Activated T-helper 1 cell treated with Interleukin-2 at 50 U/mL for 16 hours (primary cell): ENCODE data around the gene EMX2.
"Not testable (repeated sequence)": the region's sequence is repeated elsewhere in the genome, so short reads cannot be mapped to it uniquely, and the experiment has no call there.

ENCODE experiments used
- DNase-seq: peaks from one replicate; pipeline ENCODE4 v3.0.0-alpha.2; 2020; ENCODE audit warnings: low read depth

EMX2 gene

GRCh38 chr10:117560942-117561341 is 18.4 kb downstream of the EMX2 start:
- no peak for DNase-seq

DNA sequence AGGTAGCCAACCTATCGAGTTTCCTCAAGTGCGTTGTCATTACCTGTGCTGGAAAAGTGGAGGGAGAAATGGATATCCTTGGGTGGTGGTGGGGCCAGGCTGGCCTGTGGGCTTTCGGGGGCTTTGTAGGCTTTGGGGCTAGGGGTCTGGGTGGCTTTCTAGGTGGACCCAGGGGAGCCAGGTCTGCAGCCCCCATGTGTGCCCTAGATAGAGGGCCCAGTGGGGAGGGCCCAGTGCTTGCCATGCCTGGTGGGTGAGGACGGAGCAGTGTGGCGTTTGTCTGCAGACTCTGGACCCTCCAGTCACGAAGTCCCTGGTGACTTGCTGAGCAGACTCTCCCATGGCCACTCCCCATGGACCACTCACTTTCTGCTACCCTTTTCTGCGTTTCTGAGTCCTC is 19.7 kb downstream of the EMX2 start:
- no peak for DNase-seq

DNA sequence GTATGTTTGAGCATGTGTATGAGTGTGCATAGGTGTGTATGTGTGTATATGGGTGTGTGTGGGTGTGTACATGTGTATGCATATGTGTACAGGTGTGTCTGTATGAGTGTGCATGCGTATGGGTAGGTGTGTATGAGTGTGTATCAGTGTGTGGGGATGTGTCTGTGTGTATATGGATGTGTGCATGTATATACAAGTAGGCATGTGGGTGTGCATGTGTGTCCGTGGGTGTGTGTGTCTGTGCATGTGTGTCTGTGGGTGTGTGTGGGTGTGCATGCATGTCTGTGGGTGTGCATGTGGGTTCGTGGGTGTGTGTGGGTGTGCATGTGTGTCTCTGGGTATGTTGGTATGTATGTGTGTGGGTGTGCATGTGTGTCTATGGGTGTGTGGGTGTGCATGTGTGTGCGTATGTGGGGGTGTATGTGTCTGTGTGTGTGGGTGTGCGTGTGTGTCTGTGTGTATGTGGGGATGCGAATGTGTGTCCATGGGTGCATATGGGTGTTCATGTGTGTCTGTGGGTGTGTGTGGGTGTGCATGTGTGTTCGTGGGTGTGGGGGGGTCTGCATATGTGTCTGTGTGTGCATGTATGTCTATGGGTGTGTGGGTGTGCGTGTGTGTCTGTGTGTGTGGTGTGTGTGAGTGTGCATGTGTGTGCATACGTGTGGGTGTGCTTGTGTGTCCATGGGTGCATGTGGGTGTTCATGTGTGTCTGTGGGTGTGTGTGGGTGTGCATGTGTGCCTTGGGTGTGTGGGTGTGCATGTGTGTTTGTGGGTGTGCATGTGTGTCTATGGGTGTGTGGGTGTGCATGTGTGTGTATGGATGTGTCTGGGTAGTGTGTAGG is 20.6 kb downstream of the EMX2 start:
- no peak for DNase-seq

DNA sequence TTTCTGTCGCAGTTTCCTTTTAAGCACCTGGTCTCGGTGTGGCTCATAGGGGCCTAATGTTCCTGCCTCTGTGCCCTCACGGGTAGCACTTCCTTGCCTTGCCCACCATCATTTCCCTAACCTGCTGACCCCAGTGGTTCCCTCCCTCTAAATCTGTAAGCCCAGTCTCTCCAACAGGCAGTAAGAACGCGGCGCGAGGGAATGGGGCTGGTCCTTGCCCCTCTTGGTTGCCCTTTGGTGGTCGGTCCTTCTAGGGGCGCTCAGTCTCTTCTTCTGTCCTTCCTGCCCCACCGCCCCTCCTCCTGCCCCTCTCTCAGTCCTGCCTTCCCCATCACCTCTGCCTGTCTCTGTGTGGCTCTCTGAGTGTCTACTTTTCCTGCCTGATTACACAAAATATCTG is 21.2 kb downstream of the EMX2 start:
- DNase-seq, result no peak

DNA sequence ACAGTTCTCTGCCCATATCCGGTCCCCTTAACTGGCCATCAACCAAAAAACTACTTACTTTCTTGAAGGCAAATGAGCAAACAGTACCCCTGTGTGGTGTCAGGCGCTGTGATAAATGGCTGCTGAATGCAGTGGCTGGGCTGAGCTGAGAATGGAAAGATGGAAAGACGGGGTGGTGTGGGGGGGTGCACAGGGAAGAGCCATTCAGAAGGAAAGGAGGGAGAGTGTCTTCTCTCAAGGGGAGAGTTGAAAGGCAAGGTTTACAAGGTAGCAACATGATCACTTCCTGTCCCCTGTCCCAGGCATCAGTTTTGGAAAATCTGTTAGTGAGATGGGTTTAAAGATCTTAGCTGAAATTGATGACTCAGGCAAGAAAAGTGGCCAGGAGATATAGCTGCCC is 22.5 kb downstream of the EMX2 start:
- no peak for DNase-seq

- no peak for DNase-seq
Observed at GRCh38 chr10:117568334-117568733, 25.8 kb downstream of the EMX2 start.

DNA sequence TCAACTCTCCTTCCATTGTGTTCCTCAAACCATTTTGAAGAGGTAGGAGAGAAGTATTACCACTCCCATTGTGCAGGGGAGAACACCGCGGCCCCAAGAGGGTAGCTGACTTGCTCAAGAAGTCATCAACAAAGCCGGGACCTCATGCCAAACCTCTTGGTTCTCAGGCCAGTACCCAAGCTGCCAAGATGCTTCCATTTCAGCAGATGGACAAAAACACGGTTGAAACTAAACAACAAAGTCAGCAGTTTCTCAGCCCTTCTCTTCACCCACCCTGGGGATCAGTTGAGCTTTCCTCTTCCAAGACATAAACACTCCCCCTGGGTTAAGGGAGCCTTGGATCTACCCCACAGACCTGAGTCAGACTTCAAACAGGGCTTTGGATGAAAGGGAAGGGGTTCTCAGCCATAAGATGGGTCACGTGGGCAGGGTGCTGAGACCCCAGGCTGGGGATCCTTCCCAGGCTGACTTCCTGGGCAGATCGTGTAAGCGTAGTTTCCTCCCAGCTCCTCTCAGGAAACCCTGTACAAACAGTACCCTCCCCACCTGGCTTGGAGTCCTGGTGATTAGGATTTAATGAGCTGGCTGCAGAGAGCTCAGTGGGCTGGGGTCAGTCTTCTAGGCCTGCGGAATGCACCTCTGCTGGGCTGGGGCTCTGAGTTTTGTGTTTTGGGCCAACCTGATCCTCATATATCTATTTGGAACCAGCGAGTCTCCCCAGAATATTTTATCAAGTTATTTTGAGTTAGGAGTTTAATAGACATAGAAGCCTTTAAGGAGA is 27.3 kb downstream of the EMX2 start:
- no peak for DNase-seq

- no peak for DNase-seq
Observed at GRCh38 chr10:117570880-117571279, 28.3 kb downstream of the EMX2 start.

DNA sequence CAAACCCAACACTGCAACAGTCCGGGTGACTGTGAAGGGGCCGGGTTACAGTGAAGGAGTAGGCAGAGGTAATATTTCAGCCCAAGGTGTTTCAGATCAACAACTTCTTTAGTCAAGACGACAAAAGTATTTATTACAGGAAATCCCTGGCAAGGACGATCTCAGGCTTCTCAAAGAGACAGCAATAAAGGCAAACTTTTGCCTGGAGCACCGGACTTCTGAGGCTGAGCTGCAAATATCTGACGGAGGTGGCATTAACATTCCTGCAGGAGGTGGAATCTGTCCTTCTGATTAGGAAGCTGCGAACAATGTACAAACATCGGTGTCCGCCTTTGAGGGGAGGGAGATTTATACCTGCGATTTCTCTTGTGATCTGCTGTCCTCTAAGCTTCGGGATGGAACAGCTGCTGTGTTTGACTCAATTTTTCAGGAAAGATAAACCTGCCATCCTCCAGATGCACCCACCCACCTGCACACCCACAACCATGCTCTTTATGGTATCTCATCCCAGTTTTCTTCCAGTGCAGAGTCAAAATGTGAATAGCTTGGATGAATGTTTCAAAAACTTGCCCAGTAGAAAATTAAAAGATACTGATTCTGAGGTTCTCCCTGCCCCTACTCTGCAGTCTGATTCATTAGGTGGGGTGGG is 32.1 kb downstream of the EMX2 start:
- DNase-seq, result no peak

- DNase-seq, result no peak
Observed at GRCh38 chr10:117578490-117578889, 35.9 kb downstream of the EMX2 start.

DNA sequence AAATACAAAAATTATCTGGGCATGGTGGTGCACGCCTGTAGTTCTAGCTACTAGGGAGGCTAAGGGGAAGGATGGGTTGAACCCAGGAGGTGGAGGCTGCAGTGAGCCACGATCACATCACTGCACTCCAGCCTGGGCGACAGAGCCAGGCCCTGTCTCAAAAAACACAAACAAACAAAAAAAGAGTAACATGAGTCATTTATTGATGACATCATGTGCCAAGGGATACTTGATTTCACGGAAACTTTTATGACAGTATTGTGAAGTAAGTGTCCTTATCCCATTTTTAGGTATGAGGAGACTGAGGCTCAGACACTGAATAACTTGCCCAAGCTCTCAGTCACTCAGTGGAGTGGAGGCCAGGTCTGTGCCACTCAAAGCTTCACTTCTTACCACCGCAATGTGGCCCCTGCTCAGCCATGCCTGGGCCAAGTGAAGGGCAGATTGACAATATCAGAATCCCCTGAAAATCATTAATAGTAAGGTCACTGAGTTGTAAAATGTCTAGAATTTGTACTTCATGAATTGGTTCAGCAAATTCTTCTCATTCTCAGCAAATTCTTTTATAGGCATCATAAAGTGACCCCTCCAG is 36.5 kb downstream of the EMX2 start:
- DNase-seq, result no peak

DNA sequence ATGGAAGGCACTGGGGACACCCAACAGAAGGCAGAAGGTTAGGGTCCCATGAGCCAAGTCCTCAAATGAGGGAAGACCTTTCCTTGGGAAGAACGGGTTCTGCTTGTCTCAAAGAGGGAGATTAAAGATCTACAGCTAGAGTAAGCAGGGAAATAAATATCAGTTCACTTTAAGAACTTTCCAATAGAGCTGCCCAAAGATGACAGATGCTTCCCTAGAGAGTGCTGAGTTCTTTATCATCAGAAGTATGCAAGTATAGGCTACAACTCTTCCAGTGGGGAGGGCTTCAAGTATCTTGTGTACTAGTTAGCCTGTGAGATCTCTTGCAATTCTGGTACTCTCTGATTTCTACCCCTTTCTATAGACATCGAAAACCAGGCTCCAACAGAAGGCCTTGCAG is 39.4 kb downstream of the EMX2 start:
- DNase-seq, result no peak

DNA sequence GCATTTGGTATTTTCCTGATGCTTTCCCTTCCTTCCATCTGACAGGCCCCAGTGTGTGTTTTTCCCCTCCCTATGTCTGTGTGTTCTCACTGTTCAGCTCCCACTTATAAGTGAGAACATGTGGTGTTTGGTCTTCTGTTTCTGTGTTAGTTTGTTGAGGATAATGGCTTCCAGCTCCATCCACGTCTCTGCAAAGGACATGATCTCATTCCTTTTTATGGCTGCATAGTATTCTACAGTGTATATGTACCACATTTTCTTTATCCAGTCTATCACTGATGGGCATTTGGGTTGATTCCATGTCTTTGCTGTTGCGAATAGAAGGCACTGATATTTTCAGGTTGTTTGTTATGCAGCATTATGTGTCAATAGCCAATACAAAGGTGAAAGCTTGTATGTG is 42.3 kb downstream of the EMX2 start:
- DNase-seq, result not testable (repeated sequence)

GRCh38 chr10:117587036-117587435 is 44.5 kb downstream of the EMX2 start:
- DNase-seq, result no peak

DNA sequence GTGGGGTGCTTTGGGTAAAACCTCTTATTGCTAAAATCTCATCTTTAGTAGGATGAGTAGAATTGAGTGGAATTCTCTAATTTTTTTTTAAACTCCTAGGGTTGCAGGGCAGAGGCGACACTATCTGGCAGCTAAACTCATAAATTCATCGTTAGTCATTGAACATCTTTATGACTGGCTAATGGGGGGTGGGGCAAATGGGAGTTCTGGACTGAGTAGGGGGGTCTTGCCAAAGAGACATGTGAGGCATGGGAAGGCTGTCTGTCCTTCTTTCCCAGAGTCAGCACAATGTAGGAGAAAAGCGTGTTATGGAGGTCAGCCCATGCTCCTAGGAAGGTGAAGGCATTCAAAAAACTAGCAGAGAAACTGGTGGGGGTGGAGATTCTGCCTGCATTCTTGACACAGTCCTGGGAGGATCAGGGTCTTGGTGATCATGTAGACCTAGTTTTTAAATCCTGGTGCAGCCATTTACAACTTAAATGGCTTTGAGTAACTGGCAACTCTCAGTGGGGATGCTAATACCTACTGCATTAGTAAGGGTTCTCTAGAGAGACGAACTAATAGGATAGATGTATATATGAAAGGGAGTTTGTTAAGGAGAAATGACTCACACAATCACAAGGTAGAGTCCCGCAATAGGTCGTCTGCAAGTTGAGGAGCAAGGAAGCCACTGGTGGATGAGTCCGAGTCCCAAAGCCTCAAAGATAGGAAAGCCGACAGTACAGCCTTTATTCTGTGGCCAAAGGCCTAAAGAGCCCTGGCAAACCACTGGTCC is 47.7 kb downstream of the EMX2 start:
- DNase-seq, result no peak

DNA sequence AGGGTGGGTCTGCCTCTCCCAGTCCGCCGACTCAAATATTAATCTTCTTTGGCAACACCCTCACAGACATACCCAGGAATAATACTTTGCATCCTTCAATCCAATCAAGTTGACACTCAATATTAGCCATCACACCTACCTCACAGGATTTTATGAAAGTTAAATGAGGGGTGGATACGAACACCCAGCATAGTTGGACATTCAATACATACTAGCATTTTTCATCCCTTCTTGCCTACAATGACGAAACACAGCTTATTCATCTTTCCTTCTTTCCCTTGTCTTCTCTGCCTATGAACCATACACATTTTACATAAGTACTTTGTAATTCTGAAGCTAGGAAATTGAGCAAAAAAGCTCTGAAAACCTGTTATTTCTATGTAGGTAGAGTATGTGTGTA is 48.5 kb downstream of the EMX2 start:
- DNase-seq, result no peak

- DNase-seq, result no peak
Observed at GRCh38 chr10:117594722-117595121, 52.2 kb downstream of the EMX2 start.

DNA sequence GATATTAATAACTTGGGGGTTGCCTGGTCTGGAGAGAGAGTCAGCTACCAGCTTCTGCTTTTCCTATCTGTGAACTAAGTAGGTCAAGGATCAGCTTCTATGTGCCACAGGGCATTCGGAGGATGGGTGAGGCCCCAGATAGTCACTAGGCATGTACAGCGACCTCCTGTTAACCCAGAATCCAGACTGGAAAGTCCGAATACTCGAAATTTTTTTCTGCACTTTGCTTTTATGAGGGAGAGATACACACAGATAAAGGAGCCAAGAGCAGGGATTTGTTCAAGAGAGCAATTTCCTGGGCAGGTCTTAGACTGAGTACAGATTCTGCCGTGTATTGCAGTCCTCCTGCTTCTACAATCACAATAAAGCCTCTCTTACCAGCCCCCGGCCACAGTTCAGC is 54.2 kb downstream of the EMX2 start:
- DNase-seq, result no peak

DNA sequence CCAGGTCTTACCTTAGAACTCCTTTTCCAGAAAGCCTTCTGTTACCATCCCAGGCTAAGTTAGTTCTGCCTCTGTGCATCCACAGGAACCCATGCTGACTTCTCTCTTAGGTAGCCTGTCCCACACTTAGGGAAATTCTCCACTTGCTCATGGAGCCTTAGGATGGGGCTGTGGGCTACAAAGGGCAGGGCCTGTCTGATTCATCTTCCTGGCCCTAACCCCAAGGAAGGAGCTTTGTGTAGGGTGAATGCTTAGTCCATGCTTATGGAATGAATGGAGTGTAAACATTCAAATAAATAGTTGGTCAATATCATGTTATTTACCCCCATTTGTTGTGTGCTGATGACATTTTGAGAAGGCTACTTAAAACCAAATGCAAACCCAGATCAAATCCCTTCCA is 54.7 kb downstream of the EMX2 start:
- no peak for DNase-seq
